ENCODE measurements around the gene PRDM16.
A peak's percentile ranks its signal among the peaks of the same experiment; 100 is the strongest.

PRDM16 gene

GRCh38 chr1:3461238-3461933 is 392.4 kb downstream of the PRDM16 start:
- no peak for DNase-seq

- DNase-seq, result no peak
These were observed 392.9 kb downstream of the PRDM16 start for GRCh38 chr1:3461934-3462275.

- no peak for DNase-seq
These were observed 393.5 kb downstream of the PRDM16 start for GRCh38 chr1:3462356-3463012.

- no peak for DNase-seq
These were observed 394.0 kb downstream of the PRDM16 start for GRCh38 chr1:3463013-3463385.

- no peak for DNase-seq
These were observed 394.4 kb downstream of the PRDM16 start for GRCh38 chr1:3463408-3463863.

- DNase-seq, result no peak
These were observed 395.1 kb downstream of the PRDM16 start for GRCh38 chr1:3463891-3464648.

- no peak for DNase-seq
These were observed 395.6 kb downstream of the PRDM16 start for GRCh38 chr1:3464649-3465025.

GRCh38 chr1:3465091-3465934 is 396.3 kb downstream of the PRDM16 start:
- no peak for DNase-seq

GRCh38 chr1:3465935-3466321 is 396.9 kb downstream of the PRDM16 start:
- DNase-seq, result no peak

- DNase-seq, result no peak
These were observed 397.5 kb downstream of the PRDM16 start for GRCh38 chr1:3466366-3467075.

- DNase-seq, result no peak
These were observed 398.4 kb downstream of the PRDM16 start for GRCh38 chr1:3467096-3468036.

GRCh38 chr1:3468236-3469103 is 399.5 kb downstream of the PRDM16 start:
- no peak for DNase-seq

GRCh38 chr1:3469104-3469848 is 400.3 kb downstream of the PRDM16 start:
- DNase-seq, result no peak

GRCh38 chr1:3469849-3470649 is 401.0 kb downstream of the PRDM16 start:
- DNase-seq, result no peak

- DNase-seq, result no peak
These were observed 401.8 kb downstream of the PRDM16 start for GRCh38 chr1:3470650-3471355.

- peak; percentile 77 for DNase-seq
These were observed 402.5 kb downstream of the PRDM16 start for GRCh38 chr1:3471356-3472087.
